Measurements from ENCODE around the gene ANTXR1. TPM values are rescaled to one million over a fixed set of nuclear protein-coding genes. Genes with fewer than 3 reads are reported as not detected.
A peak's percentile ranks its signal among the peaks of the same experiment; 100 is the strongest.

ANTXR1 gene
- polyA plus RNA-seq, 5 donors: 67.4 to 94.1 (median 86.4) TPM

DNA sequence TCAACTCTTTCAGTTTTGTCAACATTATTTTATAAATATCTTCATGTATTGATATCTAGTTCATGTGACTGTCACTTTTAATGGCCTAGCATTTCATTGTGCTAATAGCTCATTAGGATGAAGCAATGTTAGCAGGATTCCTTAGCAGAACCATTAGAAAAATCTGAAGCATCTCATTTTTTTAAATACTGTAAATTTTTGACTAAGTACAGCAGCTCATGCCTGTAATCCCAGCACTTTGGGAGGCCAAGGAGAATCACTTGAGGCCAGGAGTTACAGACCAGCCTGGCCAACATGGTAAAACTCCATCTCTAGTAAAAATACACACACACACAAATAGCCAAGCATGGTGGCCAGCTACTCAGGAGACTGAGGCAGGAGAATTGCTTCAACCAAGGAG lies 15.6 kb upstream of the ANTXR1 start:
- no peak for DNase-seq

DNA sequence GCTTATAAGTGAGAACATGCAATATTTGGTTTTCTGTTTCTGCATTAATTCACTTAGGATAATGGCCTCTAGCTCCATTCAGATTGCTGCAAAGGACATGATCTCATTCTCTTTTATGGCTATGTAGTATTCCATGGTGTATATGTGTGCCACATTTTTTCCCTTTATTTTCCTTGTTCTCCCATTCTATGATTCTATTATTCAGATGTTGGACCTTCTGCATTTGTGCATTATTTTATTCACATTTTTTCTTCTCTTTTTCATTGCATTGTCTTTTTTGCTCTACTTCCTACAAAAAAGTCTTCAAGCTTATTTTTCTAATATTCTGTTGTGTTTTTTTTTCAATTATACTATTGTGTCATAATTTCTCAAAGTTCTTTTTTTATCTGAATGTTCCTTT lies 11.1 kb upstream of the ANTXR1 start:
- no peak for DNase-seq

GRCh38 chr2:69003731-69004130 lies 9.2 kb upstream of the ANTXR1 start:
- DNase-seq: no peak

- DNase-seq: no peak
Measured at GRCh38 chr2:69007169-69007568, 5.8 kb upstream of the ANTXR1 start.

DNA sequence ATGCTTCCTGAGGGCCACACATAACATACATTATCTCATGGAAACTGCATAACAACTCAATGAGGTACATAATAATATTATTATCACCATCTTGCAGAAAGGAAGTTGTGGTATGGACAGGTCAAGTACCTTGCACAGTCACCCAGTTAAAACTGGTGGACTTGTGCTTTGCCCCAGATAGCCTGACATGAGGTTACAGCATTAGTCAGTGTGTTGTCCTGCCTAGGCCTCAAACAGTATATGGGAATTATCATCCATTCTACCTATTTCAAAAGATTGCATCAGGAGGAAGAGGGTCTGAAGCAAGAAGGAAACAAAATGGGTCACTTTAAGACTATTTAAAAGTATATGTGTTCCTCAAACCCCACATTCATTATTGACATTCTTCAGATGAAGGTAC lies 5.4 kb upstream of the ANTXR1 start:
- DNase-seq: no peak

- DNase-seq: no peak
Measured at GRCh38 chr2:69010437-69011194, 2.4 kb upstream of the ANTXR1 start.

- DNase-seq: no peak
Measured at GRCh38 chr2:69011611-69012157, 1.3 kb upstream of the ANTXR1 start.

GRCh38 chr2:69012310-69013141 lies 453 bp upstream of the ANTXR1 start:
- peak; percentile 81 to 83 for DNase-seq

DNA sequence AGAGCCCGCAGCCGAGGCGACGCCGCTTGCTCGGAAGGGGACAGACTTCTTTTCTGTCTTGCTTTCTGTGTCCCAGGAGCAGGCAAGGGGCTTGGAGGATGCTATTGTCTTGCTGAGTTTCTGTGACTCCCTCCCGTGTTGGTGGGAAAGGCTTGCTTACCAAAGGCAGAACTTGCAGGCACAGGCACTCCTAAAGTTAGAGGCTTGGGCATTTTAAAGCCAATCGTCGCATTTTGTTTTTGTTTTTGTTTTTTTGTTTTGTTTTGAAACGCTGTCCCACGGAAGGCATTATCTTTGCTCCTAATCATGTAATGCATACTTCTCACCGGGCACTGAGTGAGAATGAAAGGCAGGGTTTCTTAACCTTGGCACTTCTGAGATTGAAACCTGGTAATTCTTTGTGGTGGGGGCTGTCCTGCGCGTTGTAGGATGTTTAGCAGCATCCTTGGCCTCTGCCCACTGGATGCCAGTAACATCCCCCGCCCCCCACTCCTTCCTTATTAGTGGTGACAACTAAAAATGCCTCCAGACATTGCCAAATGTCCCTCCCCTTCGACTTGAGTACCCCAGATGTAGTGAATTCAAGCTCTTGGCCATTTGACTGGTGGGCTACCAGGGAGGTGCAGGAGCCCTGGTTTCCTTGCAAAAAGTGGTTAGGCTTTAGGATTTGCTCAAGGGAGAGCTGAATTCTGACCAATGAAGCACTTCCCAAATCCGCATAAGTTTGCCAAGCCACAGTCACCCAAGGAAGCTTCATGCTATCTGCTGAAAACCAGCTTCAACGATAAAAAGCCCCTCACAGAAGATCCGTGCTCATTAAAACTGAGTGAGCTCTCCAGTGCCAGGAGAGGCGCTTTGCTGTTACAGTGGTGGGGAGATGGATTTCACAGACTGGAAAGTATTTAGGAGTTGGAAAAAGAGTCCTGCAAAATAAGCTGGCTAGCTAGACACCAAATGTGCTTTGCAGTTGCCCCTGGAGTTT lies 1.2 kb downstream of the ANTXR1 start:
- peak in 1 of 2 donors; percentile 48 for DNase-seq

- no peak for DNase-seq
Measured at GRCh38 chr2:69017080-69017479, 4.1 kb downstream of the ANTXR1 start.

DNA sequence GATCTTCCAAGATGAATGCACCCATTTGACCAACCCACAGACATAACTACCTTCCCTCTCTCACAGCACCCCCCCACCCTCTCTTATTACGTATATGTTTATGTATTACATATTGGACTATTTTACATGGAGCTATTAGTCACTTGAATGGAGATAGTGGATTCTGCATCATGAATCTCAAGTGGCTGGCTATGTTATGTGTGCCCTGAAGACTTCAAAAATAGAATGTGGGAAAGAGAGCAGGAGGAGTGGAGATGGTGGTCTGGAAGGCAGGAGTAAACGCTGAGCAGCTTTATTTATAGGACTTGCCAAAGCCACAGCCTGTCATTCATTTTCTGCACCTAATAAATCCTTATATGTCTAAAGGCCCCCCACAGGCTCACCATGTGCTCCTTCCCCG lies 4.9 kb downstream of the ANTXR1 start:
- DNase-seq: no peak

- DNase-seq: no peak
Measured at GRCh38 chr2:69018678-69019095, 5.7 kb downstream of the ANTXR1 start.

GRCh38 chr2:69020496-69021426 lies 7.8 kb downstream of the ANTXR1 start:
- DNase-seq: no peak

DNA sequence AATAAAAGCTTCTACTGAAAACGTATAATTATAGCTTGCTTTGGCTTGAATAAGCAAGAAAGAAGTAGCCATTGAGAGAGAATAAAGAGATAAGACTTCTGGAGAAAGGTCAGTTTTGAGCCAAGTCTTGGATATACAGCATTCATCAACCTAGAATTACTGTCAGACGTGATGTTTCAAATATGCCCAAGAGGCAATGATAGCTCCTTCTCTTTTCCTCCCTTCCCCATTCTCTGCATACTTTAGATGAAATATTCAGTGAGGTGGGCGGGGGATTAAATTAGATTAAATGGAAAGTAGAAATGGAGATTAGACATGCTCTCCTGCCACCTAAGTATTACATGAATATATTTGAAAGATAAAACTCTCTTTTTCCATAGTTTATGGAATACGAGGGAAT lies 8.7 kb downstream of the ANTXR1 start:
- no peak for DNase-seq

DNA sequence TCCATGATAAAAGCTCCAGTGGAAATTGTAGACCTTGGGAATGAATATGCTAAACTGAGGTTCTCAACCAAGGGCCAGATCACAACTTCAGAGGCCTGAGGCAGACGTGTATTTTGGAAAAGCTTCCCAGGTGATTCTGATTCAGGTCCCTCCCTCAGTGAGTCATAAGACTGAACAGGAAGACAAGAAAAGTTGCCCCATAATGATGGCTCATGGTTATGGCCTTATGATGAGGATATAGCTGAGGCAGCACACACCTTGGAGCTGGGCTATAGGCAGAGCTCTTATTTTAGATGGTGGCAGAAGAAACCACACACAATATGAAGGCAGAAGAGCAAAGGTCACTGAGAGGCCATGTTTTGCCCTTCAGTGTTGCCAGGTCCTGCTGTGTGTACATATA lies 9.6 kb downstream of the ANTXR1 start:
- DNase-seq: no peak

DNA sequence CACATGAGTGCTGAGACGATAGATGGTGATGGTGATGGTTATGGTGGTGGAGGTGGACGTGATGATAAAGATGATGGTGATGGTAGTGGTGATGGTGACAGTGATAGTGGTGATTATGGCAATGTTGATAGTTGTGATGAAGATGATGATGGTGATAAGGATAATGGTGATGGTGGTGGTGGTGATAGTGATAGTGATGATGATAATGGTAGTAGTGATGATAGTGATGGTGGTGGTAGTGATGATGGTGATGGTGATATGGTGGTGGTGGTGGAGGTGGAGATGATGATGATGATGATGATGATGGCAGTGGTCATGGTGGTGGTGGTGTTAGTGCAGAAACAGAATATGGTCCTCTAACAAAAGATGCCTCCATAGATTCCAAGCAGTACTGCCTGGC lies 10.3 kb downstream of the ANTXR1 start:
- DNase-seq: no peak

DNA sequence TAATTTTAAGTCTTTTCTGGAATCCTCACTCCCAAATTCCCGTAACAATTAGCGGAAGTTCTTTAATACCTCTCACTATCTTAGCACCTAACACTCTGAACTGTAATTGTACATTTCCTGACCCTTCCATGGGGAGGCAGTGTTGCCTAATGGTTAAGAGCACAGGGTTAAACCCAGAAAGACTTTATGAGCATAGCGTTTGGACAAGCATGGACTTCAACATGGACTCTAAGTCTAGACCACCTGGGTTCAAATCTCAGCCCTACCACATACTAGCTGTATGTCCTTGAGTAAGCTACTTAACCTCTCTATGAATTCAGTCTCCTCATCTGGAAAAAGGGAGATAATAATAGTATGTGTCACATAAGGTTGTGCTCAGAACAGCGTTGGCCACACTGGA lies 13.0 kb downstream of the ANTXR1 start:
- DNase-seq: no peak

- DNase-seq: peak; percentile 38 to 41
Measured at GRCh38 chr2:69026691-69027459, 13.9 kb downstream of the ANTXR1 start.

DNA sequence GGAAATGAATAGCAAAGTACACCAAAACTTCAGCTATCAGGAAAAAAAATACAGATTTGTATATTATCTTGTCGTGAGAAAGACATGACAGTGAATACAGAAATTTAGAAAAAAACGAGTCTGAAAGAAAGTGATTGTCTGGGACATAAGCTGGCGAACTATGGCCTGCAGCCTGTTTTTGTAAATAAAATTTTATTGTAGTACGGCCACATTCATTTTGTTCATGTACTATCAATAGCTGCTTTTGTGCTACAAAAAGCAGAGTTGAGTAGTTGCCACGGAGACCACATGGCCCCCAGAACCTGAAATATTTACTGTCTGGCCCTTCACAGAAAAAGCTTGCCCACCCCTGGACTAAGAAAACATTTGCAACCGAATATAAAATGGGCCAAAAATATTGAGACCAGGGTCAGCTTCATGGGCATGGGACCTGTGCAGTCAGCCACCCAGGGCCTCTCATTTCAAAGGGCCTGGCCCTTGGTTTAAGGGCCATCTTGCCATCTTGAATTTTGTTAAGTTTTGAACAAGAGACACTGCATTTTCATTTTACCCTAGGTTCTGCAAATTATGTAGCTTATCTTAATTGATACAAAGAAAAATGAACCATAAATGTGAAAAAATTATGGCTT lies 17.9 kb downstream of the ANTXR1 start:
- no peak for DNase-seq

Measured in right lung (tissue), 5 donors.